GM21390 (cell line): Measurements from ENCODE around the gene SORCS3.

Experiments used
- ATAC-seq: cut with Tn5 transposase; IDR thresholded peaks from one replicate; pipeline ENCODE4 v1.9.1; 2021; ENCODE audit not compliant: unreplicated experiment

The SORCS3 gene

DNA sequence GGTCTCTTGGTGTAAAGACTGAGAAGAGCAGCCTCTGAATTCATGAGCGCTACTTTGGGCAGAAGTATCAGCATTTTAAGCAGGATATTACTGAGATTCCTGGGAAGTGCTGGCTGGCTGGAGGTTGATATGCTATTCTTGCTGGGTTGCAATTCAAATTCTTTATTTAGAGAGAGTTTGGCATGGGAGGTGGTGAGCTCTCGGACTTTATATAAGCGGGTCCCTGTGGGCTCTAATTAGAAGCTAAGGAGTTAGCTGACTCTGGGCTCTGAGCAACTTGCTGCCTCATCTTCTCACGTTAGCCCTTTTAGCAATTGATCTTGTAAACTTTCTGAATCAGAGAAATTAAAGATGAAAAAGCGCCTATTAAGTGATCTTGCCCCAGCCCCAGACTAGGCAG lies 430.9 kb downstream of the SORCS3 start:
- ATAC-seq = no peak

DNA sequence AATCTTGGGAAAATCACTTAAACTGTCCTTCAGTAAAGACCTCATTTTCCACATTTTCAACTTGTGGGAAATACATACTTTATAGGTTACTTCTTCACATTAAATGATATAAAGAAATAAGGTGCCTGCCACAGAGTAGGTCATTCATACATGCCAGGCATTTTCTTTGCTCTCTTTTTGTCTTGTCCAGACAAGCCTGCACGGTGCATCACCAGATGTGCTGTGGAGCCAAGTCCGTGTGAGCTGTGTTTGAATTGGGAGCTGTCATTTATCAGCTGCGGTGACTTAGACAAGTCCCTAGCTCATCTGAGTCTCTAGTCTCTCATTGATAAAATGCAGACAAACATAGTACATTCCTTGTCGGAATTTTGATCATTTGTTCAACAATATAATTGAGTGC lies 432.9 kb downstream of the SORCS3 start:
- ATAC-seq = no peak

DNA sequence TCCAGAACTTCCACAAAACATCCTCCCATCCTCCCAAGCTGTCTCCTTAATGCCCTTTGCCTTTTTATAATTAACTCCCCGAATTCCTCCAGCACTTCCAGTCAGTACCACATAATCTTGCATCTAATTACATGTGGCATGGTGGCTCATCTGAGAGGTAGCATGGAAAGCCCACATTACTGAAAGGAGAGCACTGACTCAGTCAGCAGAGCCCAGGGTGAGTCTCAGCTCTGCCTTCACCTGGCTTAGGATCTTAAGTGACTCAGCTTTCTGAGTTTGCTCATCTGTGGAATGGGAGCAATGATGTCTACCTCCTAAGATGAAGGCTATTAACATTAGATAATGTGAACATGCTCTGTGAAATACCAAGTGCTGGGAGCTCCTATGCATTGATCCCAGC lies 433.9 kb downstream of the SORCS3 start:
- ATAC-seq = no peak

- ATAC-seq = no peak
These were observed 444.9 kb downstream of the SORCS3 start for GRCh38 chr10:105085980-105086379.

- ATAC-seq = no peak
These were observed 453.0 kb downstream of the SORCS3 start for GRCh38 chr10:105094048-105094447.

GRCh38 chr10:105096316-105096715 lies 455.2 kb downstream of the SORCS3 start:
- no peak for ATAC-seq

DNA sequence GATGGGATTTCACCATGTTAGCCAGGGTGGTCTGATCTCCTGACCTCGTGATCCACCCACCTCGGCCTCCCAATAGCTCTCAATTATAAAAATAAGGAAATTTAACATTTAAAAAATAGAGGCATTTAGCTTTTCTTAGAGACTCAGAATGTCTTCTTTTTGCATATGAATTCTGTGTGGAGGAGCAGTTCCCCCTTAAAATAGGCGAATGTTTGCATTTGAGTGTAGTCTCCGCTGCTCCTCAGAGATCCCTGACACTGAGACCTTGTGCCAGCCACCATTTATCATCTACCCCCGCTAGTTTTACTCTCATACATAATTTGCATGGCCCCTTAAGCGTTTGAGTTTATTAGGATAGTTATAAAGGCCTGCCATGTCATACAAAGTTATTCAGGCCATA lies 461.9 kb downstream of the SORCS3 start:
- no peak for ATAC-seq

DNA sequence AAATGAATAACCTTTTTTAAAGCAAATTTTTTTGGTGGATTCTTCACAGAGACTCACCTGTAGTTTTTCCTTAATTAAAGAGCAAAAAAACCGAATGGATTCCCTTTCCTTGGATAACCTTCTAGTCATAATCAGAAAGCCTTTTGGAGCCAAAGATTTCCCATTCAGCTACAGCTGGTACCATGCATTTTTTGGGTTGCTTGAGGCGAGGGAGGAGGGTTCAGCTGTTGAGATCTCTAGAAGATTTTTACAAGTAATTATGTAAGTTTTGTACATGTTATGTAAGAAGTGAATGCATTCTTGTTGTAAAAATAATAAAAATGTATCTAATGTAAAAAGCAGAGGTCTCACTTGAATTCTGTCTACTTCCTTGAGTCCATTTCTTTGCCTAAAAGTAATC lies 463.2 kb downstream of the SORCS3 start:
- ATAC-seq = no peak

- ATAC-seq = no peak
These were observed 468.1 kb downstream of the SORCS3 start for GRCh38 chr10:105109164-105109563.

- ATAC-seq = no peak
These were observed 471.8 kb downstream of the SORCS3 start for GRCh38 chr10:105112862-105113261.

- ATAC-seq = no peak
These were observed 472.6 kb downstream of the SORCS3 start for GRCh38 chr10:105113666-105114065.

DNA sequence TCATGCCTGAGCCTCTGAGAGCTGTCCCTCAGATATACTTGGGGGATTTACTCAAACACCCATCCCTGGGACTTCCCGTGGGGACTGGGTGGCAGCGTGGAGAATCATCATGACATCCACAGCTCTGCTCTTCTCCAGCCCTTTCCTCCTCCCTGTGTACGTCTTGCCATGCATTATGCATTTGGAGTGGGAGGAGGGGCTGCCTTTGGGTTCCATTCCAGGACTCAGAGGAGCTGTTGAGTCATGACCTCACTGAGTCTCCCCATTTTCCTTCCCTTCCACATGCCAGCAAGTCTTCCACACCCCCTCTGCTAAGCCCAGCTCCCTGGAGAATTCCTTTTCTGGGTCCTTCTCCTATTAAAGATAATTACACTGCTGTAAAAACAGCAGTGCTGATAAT lies 480.7 kb downstream of the SORCS3 start:
- ATAC-seq = no peak

- no peak for ATAC-seq
These were observed 487.0 kb downstream of the SORCS3 start for GRCh38 chr10:105128111-105128510.

DNA sequence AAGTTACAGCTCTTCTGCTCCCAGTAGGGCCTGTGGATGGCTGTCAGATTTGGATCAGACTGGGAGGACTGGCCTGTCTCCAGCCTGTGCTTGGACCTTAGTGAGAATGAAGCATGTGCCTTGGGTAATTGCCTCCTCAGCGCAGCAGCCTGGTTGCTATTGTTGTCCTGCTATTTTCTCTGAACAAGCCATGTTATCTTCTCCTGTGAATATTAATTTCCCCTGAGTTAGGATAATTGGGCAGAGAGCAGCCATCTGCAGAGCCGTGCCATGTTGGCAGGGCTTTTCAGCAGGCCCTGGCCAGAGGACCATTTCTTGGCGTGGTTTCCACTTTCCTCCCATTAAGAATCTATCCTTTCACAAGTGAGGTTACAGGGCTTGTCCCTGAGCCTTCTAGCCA lies 497.3 kb downstream of the SORCS3 start:
- ATAC-seq = no peak

DNA sequence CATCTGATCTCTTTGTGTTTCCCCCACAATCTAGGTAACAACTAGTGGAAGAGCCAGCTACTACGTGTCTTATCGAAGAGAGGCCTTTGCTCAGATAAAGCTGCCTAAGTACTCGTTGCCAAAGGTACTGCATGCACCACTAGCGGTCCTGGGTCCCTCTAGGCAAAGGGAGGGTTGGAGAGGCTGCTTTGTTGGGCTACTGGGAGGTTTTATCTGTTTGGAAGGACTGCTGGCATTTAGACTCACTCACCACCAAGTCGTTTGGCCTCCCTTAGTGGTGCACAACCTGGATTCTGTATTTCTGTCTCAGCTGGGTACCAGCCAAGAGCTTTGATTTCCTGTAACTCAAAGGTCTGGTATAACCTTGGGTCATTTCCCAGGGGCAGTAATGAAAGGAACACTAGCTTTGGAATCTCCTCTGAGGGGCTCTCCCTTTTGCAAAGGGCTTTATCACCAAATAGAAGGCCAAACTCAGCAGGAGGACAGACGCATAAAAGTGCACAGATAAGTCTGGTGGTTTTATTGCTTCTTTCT lies 498.3 kb downstream of the SORCS3 start:
- ATAC-seq = no peak

DNA sequence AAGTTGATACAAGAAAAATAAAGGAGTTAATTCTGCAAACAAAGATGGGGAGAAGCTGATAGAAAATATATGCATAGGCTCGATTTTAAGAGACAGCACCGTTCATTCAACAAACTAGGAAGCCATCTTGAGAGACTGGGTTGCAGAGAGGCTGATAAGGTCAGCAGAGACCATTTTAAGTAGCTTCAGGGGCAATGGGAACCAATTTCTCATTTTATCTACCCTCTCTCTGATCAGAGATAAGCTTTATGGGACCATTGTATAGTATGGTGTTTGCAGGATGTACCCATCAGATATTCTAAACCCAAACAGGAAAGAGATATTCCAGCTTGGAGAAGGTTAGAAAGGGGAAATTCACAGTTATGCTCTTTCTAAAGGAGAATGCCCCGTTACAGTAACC lies 499.5 kb downstream of the SORCS3 start:
- ATAC-seq = no peak

- ATAC-seq = no peak
These were observed 504.6 kb downstream of the SORCS3 start for GRCh38 chr10:105145711-105146110.

DNA sequence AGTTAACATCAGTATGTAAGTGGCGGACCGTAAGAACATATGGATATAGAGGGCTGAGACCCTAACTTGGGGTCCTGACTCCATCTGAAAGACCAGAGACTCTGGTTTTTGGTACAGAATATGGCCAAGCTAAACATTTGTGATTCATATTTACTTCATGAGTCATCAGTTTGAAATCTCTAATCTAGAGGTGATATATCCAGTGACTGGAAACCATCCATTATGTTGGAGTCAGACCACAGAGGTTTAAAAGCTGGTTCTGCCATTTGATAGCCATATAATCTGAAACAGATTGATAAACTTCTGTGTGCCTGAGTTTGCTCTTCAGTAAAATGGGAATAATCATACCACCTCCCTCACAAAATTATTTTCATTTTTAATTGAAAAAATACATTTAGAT lies 505.3 kb downstream of the SORCS3 start:
- ATAC-seq = no peak

GRCh38 chr10:105148456-105148855 lies 507.4 kb downstream of the SORCS3 start:
- ATAC-seq = no peak

GRCh38 chr10:105148921-105149320 lies 507.8 kb downstream of the SORCS3 start:
- ATAC-seq = no peak

DNA sequence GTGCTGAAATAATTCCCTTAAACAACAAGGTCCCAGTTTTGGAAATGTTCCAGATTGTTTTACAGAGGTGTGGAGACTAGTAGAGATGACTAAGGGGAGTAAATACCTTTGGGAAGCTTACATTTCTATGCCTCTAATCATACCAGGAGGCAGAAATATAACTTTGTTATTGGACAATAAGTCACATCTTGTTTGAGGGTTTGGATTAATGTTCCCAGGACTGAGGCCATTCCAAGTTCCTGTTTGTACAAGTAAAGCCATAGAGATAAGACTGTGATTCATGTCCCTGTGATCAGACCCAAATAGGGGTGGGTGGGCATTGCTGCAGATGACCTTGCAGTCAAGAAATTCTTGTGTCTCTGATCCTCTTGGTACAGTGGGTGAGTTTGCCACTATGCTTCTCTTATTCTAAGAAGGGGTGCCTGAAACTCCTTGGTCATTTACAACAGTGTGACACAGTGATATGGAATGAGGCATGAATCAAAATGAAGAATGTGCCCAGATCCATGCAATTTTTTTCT lies 508.3 kb downstream of the SORCS3 start:
- ATAC-seq = no peak

DNA sequence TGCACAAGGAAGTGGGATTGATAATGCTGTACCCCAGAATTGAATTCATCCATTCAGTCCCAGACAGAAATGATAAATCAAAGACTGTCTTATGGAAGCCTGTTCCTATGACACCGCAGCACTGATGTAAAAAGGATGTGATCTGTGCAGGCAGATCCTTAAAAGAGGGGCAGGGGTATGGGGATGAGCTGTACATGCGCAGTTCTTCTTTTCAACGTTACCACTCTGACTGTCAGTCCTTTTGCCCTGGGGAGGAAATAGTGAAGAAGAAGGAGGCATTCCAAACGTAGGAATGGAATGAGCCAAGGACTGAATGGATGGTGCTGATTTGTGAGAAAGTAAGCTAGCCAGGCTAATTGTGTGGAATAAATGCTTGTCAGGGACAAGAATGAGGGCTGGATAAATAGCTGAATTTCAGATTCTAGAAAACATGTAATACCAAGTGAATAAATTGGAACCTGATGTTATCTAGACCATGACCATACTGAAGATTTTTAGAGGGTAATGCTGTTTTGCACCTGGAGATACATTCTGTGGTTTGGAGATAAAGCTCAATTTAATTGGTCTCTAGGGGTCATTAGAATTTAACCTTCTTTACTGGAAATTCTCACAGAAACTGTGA lies 509.3 kb downstream of the SORCS3 start:
- no peak for ATAC-seq

GRCh38 chr10:105154736-105155135 lies 513.6 kb downstream of the SORCS3 start:
- no peak for ATAC-seq
